Measurements from ENCODE around the gene ATR. TPM values are rescaled to one million over a fixed set of nuclear protein-coding genes. Genes with fewer than 3 reads are reported as not detected.
A peak's percentile ranks its signal among the peaks of the same experiment; 100 is the strongest.

ATR gene
- total and polyA plus RNA-seq, 3 experiments from 2014 or later: 10.2 to 38.9 (median 38.3) TPM

DNA sequence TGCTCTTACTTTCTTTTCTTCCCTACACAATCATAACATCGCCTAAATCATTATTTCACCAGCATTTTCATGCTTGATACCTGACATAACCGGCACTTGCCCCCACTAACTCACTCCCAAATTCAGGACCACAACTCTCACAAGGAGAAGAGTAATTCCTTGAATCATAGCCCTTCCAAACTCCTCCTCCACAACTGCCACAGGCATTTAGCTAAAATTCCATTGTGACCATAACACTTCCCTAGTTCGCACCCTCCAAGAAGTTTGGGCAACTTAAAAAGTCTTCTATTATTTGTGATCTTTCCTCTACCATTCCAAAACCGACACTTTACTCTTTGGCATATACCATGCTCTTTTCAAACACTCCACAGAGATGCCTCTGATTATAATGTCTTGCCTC is 71.3 kb downstream of the ATR start:
- no peak overlapping the region for H3K27ac ChIP-seq (ENCODE audit: low read depth, low read length)
- POLR2A ChIA-PET: interaction anchor here (0.5 kb wide), 1 partner anchor 224 kb away, joined by 4 read pairs; no protein-coding TSS in a partner anchor

DNA sequence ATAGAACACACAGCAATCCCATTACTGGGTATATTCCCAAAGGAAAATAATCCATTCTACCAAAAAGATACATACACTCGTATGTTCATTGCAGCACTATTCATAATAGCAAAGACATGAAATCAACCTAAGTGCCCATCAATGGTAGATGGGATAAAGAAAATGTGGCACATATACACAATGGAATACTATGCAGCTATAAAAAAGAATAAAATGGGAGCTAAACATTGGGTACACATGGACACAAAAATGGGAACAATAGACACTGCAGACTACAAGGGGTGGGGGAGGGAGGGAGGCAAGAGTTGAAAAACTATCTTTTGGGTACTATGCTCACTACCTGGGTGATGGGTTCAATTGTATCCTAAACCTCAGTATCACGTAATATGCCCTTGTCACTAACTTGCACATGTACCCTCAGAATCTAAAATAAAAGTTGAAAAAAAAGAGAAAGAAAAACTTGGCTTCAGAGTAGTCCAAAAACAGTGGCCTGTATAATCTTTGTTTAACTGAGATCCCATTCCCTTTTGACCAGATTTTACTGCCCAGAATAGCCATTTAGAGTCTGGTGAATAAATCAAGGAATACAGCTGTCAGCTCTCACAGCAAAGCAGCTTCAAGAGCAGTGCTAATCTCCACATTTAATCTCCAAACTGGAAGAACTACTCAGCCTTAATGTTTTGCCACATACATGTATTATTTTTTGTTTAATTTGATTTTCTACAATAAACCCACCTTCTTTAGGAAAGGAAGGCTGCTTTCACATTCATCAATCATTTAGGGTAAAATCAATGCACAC is 76.1 kb downstream of the ATR start:
- no peak for DNase-seq
- H3K36me3 Mint-ChIP-seq: peaks cover 16 to 69% (median 34%) of the 10 kb centered on the region in 3 donors
- no peaks in the 10 kb centered on the region for H3K4me1 ChIP-seq (ENCODE audit: insufficient read depth, low read length)
- peaks cover 14% of the 10 kb centered on the region for H3K36me3 ChIP-seq (ENCODE audit: insufficient read depth, low read length)
- H3K4me1 Mint-ChIP-seq: peaks cover 2 to 16% (median 7%) of the 10 kb centered on the region in 3 donors
- no peaks in the 10 kb centered on the region for H3K9me3 Mint-ChIP-seq
- H3K4me3 ChIP-seq (ENCODE audit: low read length): no peak overlapping the region
- H3K4me3 Mint-ChIP-seq: no peak overlapping the region
- no peaks in the 10 kb centered on the region for H3K9me3 ChIP-seq (ENCODE audit: low read length)
- no peaks in the 10 kb centered on the region for H3K27me3 ChIP-seq (ENCODE audit: insufficient read depth, low read length, poor library complexity, severe bottlenecking)
- no peak overlapping the region for H3K27ac Mint-ChIP-seq
- no peaks in the 10 kb centered on the region for H3K27me3 Mint-ChIP-seq
- CTCF ChIA-PET: no interaction called here
- POLR2A ChIA-PET: no interaction called here
- no peak overlapping the region for H3K27ac ChIP-seq (ENCODE audit: low read depth, low read length)

More for the DNA sequence above, 71.3 kb downstream of the ATR start:
- H3K4me3 ChIP-seq (ENCODE audit: low read length): no peak overlapping the region
- no peaks in the 10 kb centered on the region for H3K9me3 ChIP-seq (ENCODE audit: low read length)
- CTCF ChIA-PET: interaction anchor here (1.1 kb wide), 1 partner anchor 28 kb away, joined by 3 read pairs; no protein-coding TSS in a partner anchor
- Mint-ChIP-seq H3K4me3 (peak overlapping the region in 1 of 7 donors; percentile 41), H3K27me3 (no peaks in the 10 kb centered on the region), H3K4me1 (peaks cover 10 to 35% (median 23%) of the 10 kb centered on the region in 3 donors), H3K36me3 (peaks cover 4 to 47% (median 27%) of the 10 kb centered on the region in 3 donors), H3K9me3 (no peaks in the 10 kb centered on the region), H3K27ac (peak overlapping the region; percentile 2 to 73 (median 14))
- H3K27me3 ChIP-seq (ENCODE audit: insufficient read depth, low read length, poor library complexity, severe bottlenecking): no peaks in the 10 kb centered on the region
- peaks cover 8% of the 10 kb centered on the region for H3K4me1 ChIP-seq (ENCODE audit: insufficient read depth, low read length)
- H3K36me3 ChIP-seq (ENCODE audit: insufficient read depth, low read length): peaks cover 5% of the 10 kb centered on the region
- no peak for DNase-seq

DNA sequence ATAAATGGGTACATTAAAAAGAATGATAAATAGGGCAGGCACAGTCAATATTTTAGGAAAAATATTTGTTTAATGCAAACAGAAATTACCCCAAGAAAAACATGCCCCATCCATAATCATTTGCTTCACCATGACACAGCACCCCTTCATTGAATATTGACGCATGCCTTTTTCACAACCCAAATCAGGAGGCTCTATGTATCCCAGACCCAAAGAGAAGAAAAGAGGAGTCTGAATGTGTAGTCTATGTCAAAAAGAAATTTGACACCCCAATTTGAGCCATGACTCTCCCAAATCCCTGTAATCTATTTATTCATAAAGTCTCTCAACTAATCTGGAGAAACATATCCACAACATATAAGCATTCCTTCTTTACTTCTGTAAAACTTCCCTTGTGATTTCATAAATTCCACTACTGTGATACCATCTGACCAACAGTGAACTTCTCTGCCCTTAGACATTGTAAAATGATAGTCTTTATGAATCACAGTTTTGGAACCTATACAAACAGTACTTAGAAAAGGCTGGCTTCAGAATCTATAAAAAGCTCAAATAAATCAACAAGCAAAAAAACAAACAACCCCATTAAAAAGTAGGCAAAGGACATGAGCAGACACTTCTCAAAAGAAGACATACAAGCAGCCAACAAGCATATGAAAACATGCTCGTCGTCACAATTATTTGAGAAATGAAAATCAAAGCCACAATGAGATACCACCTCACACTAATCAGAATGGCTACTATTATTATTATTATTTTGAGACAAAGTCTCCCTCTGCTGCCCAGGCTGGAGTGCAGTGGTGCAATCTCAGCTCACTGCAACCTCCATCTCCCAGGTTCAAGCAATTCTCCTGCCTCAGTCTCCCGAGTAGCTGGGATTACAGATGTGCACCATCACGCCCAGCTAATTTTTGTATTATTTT is 77.3 kb downstream of the ATR start:
- no peak overlapping the region for H3K27ac ChIP-seq (ENCODE audit: low read depth, low read length)
- CTCF ChIA-PET: no interaction called here

DNA sequence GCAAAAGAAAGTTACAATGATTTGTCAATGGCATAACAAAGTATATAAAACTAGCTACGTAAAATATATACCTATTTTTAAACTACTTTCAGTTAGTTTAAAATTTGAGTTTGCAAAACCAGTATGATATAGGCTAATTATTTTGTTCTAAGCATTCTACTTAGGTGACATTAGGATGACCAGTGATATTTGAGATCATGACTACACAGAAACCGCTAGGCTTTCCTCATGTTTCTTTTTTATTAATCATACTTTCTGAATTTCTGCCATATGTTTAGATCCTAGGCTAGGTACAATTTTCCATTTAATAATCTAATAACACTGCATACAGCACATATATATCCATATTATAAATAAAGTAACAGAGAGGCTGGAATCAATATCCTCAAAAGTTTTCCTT is 78.3 kb downstream of the ATR start:
- no peaks in the 10 kb centered on the region for H3K9me3 Mint-ChIP-seq
- POLR2A ChIA-PET: no interaction called here
- H3K9me3 ChIP-seq (ENCODE audit: low read length): no peaks in the 10 kb centered on the region
- CTCF ChIA-PET: no interaction called here
- H3K4me1 ChIP-seq (ENCODE audit: insufficient read depth, low read length): no peaks in the 10 kb centered on the region
- H3K27ac ChIP-seq (ENCODE audit: low read depth, low read length): no peak overlapping the region
- peaks cover 21% of the 10 kb centered on the region for H3K36me3 ChIP-seq (ENCODE audit: insufficient read depth, low read length)
- H3K36me3 Mint-ChIP-seq: peaks cover 19 to 69% (median 27%) of the 10 kb centered on the region in 3 donors
- H3K4me1 Mint-ChIP-seq: peaks cover 0 to 2% (median 0%) of the 10 kb centered on the region in 3 donors
- H3K4me3 ChIP-seq (ENCODE audit: low read length): no peak overlapping the region
- no peak overlapping the region for H3K27ac Mint-ChIP-seq
- H3K27me3 Mint-ChIP-seq: no peaks in the 10 kb centered on the region
- H3K4me3 Mint-ChIP-seq: no peak overlapping the region
- H3K27me3 ChIP-seq (ENCODE audit: insufficient read depth, low read length, poor library complexity, severe bottlenecking): no peaks in the 10 kb centered on the region
- no peak for DNase-seq

More for the DNA sequence above, 77.3 kb downstream of the ATR start:
- no peaks in the 10 kb centered on the region for H3K9me3 Mint-ChIP-seq
- H3K27me3 ChIP-seq (ENCODE audit: insufficient read depth, low read length, poor library complexity, severe bottlenecking): no peaks in the 10 kb centered on the region
- peaks cover 21% of the 10 kb centered on the region for H3K36me3 ChIP-seq (ENCODE audit: insufficient read depth, low read length)
- no peaks in the 10 kb centered on the region for H3K27me3 Mint-ChIP-seq
- no peaks in the 10 kb centered on the region for H3K4me1 ChIP-seq (ENCODE audit: insufficient read depth, low read length)
- H3K36me3 Mint-ChIP-seq: peaks cover 17 to 70% (median 29%) of the 10 kb centered on the region in 3 donors
- no peaks in the 10 kb centered on the region for H3K9me3 ChIP-seq (ENCODE audit: low read length)
- no peak overlapping the region for H3K4me3 Mint-ChIP-seq
- DNase-seq: no peak
- no peak overlapping the region for H3K4me3 ChIP-seq (ENCODE audit: low read length)
- POLR2A ChIA-PET: no interaction called here
- H3K27ac Mint-ChIP-seq: peak overlapping the region in 2 of 8 donors; percentile 30 to 79
- H3K4me1 Mint-ChIP-seq: peaks cover 2 to 9% (median 7%) of the 10 kb centered on the region in 3 donors

DNA sequence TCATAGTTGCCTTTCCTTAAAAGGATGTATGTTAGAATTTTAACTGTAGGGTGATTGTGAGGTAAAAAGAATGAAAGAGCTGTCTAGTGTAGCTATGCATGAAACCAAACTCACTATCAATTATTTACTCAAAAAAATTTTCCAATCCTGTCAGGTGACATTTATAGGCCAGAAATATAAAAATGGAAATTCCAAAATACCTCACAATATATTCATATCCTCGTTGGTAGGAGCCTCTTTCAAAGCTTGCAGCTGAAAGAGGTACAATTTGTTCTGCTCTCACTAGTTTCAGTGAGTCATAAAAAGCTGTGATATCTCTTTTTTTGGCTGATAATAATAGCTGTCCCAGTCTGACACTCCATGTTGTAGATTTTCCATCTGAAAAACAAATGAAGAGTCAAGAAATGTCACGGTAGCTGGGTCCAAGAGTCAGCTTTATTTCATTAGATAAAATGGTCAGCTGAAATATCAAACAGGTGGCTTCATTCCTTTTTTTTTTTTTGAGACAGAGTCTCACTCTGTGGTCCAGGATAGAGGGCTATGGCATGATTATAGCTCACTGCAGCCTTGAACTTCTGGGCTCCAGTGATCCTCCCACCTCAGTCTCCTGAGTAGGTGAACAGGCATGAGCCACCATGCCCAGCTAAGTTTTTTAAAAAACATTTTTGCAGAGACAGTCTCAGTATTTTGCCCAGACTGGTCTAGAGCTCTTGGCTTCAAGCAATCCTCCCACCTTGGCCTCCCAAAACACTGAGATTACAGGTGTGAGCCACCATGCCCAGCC is 79.9 kb downstream of the ATR start:
- ChIA-PET POLR2A (no interaction called here), CTCF (no interaction called here)
- Mint-ChIP-seq H3K4me1 (peaks cover 0 to 2% (median 0%) of the 10 kb centered on the region in 3 donors), H3K9me3 (no peaks in the 10 kb centered on the region), H3K27ac (peak overlapping the region in 1 of 8 donors; percentile 32), H3K27me3 (no peaks in the 10 kb centered on the region), H3K36me3 (peaks cover 26 to 75% (median 31%) of the 10 kb centered on the region in 3 donors), H3K4me3 (no peak overlapping the region)
- no peak for DNase-seq
- no peaks in the 10 kb centered on the region for H3K9me3 ChIP-seq (ENCODE audit: low read length)
- H3K27me3 ChIP-seq (ENCODE audit: insufficient read depth, low read length, poor library complexity, severe bottlenecking): no peaks in the 10 kb centered on the region
- H3K4me3 ChIP-seq (ENCODE audit: low read length): no peak overlapping the region
- no peak overlapping the region for H3K27ac ChIP-seq (ENCODE audit: low read depth, low read length)
- no peaks in the 10 kb centered on the region for H3K4me1 ChIP-seq (ENCODE audit: insufficient read depth, low read length)
- peaks cover 21% of the 10 kb centered on the region for H3K36me3 ChIP-seq (ENCODE audit: insufficient read depth, low read length)

DNA sequence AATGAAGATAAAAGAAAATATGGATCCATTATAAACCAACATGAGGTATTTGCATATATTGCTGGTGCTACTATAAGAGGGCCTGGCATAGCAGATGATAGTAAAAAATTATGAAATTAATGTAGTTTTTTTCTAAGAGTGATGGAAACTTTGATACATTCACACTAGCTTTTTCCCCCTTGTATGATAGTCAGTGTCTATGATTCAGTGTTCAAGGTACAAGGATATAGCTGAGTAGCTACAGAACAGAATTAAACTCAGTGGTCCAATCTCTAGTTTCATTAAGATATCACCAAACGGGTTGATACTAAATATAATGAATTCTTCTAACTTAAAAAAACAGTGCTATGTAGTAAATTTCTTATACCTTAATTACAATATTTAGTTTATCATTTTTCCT is 80.8 kb downstream of the ATR start:
- ChIA-PET CTCF (no interaction called here), POLR2A (no interaction called here)
- Mint-ChIP-seq H3K27ac (no peak overlapping the region), H3K4me3 (no peak overlapping the region), H3K36me3 (peaks cover 28 to 80% (median 33%) of the 10 kb centered on the region in 3 donors), H3K9me3 (no peaks in the 10 kb centered on the region), H3K27me3 (no peaks in the 10 kb centered on the region), H3K4me1 (peaks cover 0 to 2% (median 0%) of the 10 kb centered on the region in 3 donors)
- H3K27ac ChIP-seq (ENCODE audit: low read depth, low read length): no peak overlapping the region
- no peaks in the 10 kb centered on the region for H3K27me3 ChIP-seq (ENCODE audit: insufficient read depth, low read length, poor library complexity, severe bottlenecking)
- no peak overlapping the region for H3K4me3 ChIP-seq (ENCODE audit: low read length)
- no peak for DNase-seq
- H3K4me1 ChIP-seq (ENCODE audit: insufficient read depth, low read length): no peaks in the 10 kb centered on the region
- no peaks in the 10 kb centered on the region for H3K9me3 ChIP-seq (ENCODE audit: low read length)
- H3K36me3 ChIP-seq (ENCODE audit: insufficient read depth, low read length): peaks cover 26% of the 10 kb centered on the region

DNA sequence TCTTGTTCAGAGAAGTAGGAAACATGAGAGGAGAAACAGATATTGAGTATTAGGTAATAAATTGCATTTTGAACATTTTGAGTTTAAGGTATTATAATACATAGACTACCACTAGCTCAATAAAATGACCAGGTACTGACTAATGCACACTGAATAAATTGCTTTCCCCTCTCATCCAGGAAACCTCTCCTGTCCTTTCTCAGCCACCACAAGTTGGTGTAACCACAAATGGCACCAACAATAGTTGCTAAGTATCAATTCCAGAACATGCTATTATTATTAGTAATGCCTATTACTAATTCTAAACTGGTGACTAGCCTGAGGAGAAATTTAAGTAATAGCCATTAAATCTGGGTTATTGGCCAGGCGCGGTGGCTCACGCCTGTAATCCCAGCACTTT is 83.4 kb downstream of the ATR start:
- Histone ChIP-seq H3K27me3 (ENCODE audit: insufficient read depth, low read length, poor library complexity, severe bottlenecking) (no peaks in the 10 kb centered on the region), H3K9me3 (ENCODE audit: low read length) (no peaks in the 10 kb centered on the region), H3K4me3 (ENCODE audit: low read length) (no peak overlapping the region), H3K27ac (ENCODE audit: low read depth, low read length) (no peak overlapping the region), H3K4me1 (ENCODE audit: insufficient read depth, low read length) (no peaks in the 10 kb centered on the region), H3K36me3 (ENCODE audit: insufficient read depth, low read length) (peaks cover 33% of the 10 kb centered on the region)
- CTCF ChIA-PET: interaction anchor here (1.8 kb wide), 1 partner anchor 757 kb away, joined by 3 read pairs; the partner anchor contains the start of gene RNF7
- no peaks in the 10 kb centered on the region for H3K9me3 Mint-ChIP-seq
- no peak overlapping the region for H3K4me3 Mint-ChIP-seq
- no peaks in the 10 kb centered on the region for H3K4me1 Mint-ChIP-seq
- POLR2A ChIA-PET: no interaction called here
- H3K36me3 Mint-ChIP-seq: peaks cover 30 to 83% (median 39%) of the 10 kb centered on the region in 3 donors
- no peaks in the 10 kb centered on the region for H3K27me3 Mint-ChIP-seq
- H3K27ac Mint-ChIP-seq: no peak overlapping the region
- no peak for DNase-seq
